NCI-H2029 treated with DMSO at 0.1 percent for 48 hours (cell line): Measurements from ENCODE around the gene NDUFAF3.
A peak's percentile ranks its signal among the peaks of the same experiment; 100 is the strongest.
"Not testable (repeated sequence)": the region's sequence is repeated elsewhere in the genome, so short reads cannot be mapped to it uniquely, and the experiment has no call there.

Source experiments
- DNase-seq: peaks from one replicate; lab custom pipeline; 2025; lab: John Stamatoyannopoulos, UW

NDUFAF3 gene

DNA sequence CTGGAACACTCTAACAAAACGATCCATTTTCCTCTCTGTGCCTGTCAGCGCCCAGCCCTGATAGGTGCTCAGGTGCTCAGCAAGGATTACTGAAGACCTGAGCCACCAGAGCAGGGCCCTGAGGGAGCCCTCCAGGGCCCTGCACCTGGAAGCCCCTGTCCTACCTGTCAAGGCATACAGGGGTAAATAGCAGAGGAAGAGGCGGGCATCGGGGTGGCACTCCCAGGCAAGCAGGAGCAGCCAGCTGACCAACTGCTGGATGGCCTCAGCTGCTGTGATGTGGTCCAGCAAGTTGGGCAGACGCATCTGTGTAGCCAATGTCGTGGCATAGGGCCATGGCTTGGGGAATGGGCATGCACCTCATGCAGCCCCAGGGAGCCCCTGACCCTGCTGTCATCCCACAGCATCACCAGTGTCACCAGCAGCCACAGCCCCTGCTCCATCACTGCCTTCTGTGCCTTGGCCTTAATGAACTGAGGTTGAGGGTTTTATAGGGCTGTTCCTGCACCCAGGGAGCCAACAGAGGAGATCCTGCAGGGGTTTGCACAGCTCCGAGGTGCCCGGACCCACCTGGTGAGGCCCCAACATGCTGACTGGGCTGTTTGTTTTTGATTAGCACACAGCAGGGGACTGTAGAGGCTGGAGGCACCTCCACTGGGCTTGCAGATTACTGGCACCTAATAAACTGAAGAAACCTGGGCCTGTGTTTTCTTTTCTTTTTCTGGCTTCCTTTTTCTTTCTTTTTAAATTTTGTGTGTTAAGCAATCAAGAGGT is 22.6 kb upstream of the NDUFAF3 start:
- no peak for DNase-seq

DNA sequence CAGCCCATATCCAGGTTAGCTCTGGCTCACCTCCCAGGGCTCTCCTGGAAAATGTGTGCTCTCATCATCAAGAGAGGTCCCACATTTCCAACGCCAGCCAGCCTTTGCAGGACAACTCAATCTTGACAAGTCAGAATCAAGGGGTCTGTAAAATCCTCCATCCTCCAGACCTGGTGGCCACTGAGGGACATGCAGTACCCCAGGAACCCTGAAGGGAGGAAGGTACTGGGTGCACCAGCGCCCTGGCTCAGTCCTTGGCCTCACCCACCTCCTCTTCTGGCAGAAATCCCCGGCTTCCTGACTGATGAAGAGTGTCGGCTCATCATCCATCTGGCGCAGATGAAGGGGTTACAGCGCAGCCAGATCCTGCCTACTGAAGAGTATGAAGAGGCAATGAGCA is 20.8 kb upstream of the NDUFAF3 start:
- no peak for DNase-seq

DNA sequence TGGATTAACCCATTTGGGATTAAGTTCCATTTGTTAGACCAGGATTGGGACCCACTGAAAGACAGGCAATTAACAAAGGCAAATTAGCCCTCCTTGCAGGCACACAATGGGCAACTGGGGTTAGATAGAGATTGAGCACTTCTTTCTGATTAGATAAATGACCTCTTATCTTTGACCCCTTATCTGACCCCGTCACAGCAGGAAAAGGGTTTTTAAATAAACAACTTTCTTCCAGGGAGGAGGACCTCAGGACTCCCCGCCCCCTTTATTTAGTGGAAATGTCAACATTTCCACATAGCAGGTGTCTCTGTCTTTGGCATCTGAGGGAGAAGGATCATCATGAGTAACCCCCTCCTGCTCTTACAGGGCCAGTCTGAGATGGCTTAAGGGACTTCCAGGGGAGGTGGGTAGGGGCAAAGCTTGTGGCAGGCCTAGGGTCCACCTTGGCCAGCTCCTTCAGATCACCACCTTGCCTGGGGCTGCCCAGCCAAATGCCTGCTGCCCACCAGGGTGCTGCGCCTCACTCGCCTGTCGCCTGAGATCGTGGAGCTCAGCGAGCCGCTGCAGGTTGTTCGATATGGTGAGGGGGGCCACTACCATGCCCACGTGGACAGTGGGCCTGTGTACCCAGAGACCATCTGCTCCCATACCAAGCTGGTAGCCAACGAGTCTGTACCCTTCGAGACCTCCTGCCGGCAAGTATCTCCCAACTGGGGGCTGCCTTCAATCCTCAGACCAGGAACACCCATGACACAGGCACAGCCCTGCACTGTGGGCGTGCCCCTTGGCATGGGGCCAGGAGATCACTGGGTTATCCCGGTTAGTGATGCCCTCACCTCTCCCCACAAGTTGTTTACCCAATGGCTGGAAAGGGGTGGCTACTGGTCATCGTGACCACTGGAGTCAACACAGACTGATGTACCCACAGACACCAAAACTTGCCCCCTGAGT is 17.3 kb upstream of the NDUFAF3 start:
- no peak for DNase-seq

DNA sequence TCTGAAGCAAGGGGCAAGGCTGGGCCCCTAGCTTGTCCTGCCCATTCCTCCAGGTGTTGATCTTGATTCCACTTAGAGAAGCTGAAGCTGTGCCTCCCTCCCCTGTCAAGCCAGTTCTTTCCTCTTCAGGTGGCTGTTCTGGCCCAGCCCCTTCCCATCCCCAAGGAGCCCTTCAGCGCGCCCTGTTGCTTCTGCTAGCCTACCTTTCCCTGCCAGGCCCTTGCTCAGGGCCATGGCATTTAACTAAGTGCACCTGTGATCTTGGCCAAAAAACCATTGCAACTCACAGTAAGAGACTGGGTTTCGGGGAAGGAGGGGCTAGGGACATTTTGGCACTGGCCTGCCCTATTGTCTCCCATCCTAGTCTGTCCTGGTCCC is 16.6 kb upstream of the NDUFAF3 start:
- no peak for DNase-seq

DNA sequence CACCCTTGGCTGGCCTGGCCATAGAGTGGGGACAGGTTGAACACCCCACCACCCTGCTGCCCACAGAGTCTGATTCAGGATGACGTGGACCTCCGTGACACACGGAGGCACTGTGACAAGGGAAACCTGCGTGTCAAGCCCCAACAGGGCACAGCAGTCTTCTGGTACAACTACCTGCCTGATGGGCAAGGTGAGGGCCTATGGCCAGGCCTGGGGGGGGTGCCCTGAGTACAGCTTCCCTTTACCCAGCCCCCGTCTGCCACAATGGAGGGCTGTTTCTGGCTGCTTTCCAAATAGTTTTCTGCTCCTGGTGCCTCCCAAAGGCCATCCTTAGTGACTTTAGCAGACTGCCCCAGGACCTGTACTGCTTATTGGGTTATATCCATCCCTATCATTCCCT is 15.9 kb upstream of the NDUFAF3 start:
- no peak for DNase-seq

DNA sequence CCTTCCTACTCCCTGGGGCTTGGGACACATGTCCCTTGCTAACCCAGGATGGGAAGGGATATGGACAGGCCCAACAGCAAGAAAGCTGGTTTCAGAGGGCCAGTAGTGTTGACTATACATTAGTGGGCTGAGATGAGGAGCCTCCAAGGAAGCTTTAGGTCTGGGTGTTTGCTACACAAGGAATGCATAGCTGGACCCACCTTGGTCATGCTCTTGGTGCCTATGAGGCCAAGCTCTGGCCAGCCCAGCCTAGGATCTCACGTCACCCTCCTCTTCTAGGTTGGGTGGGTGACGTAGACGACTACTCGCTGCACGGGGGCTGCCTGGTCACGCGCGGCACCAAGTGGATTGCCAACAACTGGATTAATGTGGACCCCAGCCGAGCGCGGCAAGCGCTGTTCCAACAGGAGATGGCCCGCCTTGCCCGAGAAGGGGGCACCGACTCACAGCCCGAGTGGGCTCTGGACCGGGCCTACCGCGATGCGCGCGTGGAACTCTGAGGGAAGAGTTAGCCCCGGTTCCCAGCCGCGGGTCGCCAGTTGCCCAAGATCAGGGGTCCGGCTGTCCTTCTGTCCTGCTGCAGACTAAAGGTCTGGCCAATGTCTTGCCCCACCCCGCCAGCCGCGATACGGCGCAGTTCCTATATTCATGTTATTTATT is 15.4 kb upstream of the NDUFAF3 start:
- DNase-seq, result no peak

DNA sequence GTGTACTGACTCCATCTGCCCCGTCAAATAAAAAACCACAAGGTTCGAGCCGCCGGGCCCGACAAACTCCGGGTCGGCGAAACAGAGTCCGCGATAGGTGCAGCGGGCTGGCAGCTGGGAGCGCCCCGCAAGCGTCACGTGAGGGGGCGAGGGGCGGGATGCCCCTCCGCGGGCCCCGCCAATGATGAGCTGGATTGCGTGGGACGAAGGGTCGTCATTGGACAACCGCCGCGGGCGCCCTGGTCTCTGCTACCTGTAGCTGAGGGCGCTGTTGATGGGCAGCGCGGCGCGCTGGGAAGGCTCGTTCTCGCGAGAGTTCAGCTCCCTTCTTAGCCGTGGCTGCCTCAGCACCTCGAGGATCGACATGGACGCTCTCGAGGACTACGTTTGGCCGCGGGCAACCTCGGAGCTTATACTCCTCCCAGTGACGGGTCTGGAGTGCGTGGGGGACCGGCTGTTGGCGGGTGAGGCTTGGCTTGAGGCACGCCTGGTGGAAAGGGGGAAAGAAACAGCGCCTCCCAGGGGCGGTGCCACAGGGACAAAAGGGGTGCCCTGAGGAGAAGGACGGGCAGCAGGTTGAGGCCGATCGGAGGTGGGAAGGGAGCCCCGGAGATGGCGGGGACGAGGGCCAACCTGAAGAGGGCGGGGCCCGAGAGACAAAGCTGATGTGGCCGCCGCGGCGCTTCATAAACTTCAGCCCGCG is 14.7 kb upstream of the NDUFAF3 start, which contains the start of gene WDR6:
WDR6 (plus strand) TSS at position 324 of the 703 bp plus-strand sequence; CDS start at position 365, 41 bp downstream.
- DNase-seq, result peak; percentile 84

DNA sequence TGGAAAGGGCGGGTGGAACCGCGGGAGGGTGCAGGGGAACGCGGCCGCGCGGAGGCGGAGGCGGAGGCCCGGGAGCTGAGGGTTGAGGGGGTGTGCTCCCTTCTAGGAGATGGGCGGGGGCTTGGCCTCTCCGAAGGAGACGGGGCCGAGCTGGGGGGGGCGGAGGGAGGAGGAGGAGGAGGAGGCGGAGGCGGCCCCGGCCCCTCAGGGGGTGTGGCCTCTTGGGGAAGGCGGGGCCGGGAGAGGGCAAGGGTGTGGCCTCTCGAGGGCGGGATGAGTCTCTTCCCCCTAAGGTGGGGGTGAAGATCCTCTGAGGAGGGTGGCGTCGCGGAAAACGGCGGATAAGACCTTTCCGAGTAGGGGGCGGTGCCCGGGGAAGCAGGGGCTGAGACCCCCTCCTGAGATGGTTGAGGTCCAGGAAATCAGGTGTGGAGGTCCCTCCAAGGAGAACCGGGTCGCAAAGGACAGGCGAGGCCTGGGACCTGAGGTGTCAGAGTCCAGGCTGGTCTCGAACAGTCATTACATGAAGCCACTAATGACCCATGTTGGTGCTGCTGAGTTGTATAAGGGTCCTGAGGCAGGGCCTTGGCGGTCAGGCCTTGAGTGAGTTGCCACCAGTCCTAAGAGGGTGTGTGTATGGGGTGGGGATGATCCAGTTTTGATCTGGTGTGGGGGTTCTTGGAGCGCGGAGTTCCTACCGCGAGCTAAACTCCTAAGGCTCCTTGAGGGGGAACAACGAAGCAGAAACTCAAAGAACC is 14.0 kb upstream of the NDUFAF3 start:
- no peak for DNase-seq

DNA sequence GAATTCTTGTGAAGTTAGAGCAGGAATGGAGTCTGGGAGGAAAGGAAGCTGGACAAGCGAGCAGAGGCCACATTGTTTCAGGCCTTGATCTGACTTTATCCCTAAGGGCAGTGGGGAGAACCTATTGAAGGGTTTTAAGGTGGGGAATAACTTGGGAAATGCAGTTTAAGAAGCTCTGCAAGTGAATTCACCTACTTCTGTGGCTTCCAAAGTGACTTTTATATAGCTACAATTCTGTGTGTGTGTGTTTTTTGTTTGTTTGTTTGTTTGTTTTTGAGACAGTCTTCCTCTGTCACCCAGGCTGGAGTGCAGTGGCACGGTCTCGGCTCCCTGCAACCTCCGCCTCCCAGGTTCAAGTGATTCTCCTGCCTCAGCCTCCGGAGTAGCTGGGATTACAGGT is 13.3 kb upstream of the NDUFAF3 start:
- DNase-seq, result not testable (repeated sequence)

DNA sequence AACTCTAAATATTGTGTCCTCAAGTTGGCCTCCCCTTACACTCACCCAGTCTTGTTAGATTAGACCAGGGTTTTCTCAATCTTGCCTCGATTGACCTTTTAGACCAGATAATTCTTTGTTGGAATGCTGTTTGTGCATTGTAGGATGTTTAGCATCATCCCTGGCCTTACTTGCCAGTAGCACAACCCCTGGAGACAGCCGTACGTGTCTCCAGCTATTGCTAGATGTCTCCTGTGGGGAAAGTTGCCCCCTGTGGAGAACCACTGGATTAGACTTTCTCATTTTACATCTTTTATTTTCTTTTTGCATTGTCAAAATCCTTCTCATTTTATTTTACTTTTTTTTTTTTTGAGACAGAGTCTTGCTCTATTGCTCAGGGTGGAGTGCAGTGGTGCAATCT is 12.5 kb upstream of the NDUFAF3 start:
- DNase-seq, result no peak

DNA sequence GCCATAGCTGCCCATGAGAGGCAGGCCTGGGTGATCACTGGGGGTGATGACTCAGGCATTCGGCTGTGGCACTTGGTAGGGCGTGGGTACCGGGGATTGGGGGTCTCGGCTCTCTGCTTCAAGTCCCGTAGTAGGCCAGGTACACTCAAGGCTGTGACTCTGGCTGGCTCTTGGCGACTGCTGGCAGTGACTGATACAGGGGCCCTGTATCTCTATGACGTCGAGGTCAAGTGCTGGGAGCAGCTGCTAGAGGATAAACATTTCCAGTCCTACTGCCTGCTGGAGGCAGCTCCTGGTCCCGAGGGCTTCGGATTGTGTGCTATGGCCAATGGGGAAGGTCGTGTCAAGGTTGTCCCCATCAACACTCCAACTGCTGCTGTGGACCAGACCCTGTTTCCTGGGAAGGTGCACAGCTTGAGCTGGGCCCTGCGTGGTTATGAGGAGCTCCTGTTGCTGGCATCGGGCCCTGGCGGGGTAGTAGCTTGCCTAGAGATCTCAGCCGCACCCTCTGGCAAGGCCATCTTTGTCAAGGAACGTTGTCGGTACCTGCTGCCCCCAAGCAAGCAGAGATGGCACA is 9.4 kb upstream of the NDUFAF3 start:
- DNase-seq, result no peak

DNA sequence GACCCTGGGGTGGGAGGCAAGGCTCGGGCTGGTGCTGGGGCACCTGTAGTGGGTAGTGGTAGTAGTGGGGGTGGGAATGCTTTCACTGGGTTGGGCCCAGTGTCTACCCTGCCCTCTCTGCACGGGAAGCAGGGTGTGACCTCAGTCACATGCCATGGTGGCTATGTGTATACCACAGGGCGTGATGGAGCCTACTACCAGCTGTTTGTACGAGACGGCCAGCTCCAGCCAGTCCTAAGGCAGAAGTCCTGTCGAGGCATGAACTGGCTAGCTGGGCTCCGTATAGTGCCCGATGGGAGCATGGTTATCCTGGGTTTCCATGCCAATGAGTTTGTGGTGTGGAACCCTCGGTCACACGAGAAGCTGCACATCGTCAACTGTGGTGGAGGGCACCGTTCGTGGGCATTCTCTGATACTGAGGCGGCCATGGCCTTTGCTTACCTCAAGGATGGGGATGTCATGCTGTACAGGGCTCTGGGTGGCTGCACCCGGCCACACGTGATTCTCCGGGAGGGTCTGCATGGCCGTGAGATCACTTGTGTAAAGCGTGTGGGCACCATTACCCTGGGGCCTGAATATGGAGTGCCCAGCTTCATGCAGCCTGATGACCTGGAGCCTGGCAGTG is 8.7 kb upstream of the NDUFAF3 start:
- DNase-seq, result no peak

DNA sequence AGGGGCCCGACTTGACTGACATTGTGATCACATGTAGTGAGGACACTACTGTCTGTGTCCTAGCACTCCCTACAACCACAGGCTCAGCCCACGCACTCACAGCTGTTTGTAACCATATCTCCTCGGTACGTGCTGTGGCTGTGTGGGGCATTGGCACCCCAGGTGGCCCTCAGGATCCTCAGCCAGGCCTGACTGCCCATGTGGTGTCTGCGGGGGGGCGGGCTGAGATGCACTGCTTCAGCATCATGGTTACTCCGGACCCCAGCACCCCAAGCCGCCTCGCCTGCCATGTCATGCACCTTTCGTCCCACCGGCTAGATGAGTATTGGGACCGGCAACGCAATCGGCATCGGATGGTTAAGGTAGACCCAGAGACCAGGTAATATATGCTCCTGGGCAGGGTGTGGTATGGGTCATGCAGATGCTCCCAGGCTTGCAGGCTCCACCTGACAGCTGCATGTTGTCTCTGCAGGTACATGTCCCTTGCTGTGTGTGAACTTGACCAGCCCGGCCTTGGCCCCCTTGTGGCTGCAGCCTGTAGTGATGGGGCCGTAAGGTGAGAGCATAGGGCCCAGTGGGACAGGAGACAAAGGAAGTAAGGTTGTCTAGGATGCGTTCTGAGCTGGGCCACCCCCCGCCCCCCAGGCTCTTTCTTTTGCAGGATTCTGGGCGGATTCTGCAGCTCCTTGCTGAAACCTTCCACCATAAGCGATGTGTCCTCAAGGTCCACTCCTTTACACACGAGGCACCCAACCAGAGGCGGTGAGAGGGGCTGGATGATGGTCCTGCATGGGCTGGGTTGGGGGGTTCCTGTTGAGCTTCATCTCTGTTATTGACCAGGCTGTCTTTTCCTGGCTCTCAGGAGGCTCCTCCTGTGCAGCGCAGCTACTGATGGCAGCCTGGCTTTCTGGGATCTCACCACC is 7.9 kb upstream of the NDUFAF3 start:
- no peak for DNase-seq

DNA sequence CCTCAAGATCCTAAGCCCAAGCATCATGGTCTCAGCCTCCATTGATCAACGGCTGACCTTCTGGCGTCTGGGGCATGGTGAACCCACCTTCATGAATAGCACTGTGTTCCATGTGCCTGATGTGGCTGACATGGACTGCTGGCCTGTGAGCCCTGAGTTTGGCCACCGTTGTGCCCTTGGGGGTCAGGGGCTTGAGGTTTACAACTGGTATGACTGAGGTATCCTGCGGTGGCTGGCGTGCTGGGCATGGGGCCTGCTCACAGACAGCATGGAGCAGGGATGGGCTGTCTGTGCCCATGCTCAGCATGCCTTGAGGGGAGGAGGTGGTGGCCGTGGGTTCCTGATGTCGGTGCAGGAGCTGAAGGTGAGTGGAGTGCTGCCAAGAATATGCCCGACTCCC is 6.8 kb upstream of the NDUFAF3 start:
- DNase-seq, result no peak

DNA sequence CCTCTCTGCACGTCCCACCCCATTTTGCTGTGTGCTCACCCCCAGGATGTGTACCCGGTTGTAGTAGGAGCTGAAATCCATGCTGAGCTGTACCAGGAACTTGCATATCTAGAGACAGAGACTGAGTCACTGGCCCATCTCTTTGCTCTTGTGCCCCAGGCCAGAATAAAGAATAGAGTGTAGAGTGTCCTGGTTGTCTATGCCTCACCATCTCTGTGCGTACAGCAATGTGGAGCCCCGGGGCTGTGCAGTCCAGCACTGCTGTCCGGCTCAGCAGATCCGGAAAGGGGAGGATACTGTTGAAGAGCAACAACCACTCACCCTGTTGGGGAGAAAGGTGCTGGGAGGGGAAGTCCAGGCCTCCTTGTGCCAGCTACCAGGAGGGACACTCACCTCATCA is 6.2 kb upstream of the NDUFAF3 start:
- no peak for DNase-seq

DNA sequence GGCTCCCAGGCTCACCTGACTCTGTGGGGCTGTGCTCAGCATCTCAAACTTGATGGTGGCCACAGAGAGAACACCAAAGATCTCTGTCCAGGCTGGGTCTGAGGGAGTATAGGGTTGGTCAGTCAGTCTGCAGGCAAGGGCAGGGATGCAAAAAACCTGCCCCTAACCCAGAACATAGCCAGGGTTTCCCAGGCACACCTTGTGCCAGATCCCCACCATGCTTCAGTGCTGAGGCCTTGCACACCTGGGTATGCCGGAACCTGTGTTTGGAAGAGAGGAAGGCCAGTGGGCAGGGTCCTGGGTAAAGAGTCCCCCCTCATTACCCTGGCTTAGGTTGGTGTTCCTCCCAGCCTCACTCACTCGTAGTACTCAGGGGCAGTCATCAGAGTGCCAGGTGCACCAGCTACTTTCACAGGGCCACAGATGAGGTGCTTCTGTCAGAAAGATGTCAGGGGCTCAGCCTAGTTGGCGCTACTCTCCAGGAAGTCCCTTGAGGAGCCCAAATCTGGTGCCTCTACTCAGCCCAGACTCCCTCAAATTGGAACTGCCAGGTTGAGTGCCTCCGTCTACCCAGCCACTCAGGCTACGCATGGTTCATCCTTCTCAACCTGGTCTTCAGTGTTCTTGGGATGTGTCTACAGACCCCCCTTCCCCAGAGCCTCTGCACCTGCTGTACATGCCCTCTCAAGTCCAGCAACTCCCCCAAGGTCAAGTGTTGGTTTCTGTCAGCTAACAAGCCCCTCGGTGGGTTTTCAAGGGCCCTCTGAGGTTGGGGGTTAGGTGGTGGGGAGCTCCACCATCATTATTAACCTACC is 5.3 kb upstream of the NDUFAF3 start:
- no peak for DNase-seq

DNA sequence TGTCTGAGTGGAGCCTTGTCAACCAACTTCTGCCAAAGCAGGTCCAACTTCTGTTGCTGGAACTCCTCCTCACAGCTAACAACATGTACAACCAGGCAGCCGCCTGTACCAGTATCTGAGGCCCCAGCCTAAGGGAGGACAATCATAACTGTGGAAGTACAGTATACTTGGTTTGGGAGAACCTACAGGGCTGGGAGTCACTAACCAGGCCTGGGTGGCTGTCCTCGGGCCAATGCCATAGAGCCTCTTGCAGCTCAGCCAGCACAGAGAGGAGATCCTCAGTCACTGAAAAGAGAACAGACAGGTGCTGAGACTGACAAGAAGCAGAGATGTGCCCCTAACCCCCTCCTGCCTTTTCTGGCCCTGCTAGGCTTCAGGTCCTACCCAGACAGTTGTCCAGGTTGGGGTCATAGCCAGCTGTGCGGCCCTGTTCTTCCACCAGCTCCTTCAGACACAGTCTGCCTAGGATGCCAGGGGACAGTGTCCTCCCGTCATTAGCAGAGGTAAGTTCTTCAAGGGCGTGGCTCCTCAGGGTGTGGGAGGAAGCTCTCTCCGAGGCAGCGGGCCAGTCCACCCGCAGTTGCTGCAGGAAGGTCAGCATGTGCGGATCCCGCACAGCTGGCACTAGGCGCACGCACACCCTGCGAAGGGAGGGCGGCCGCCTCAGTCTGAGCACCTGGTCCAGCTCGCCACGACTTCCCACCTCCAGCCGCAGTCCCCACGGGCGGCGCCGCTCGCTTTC is 4.5 kb upstream of the NDUFAF3 start:
- DNase-seq, result no peak
